Suprapubic skin (tissue), 4 donors: ENCODE data around the gene TECPR2. TPM values are rescaled to one million over a fixed set of nuclear protein-coding genes. Genes with fewer than 3 reads are reported as not detected.

ENCODE experiments used
- DNase-seq, 2 donors: peaks; one replicate each; pipeline ENCODE4 v3.0.0-alpha.2; 2019; ENCODE audit warnings: low spot score in 2 of 2
- H3K27ac ChIP-seq: fragments of 200-600 bp; sonication (generic); one replicate; pipeline ENCODE4 v1.5.1; 2019
- H3K27me3 ChIP-seq: fragments of 200-600 bp; sonication (generic); one replicate; pipeline ENCODE4 v1.5.1; 2019
- H3K36me3 ChIP-seq: fragments of 200-600 bp; sonication (generic); one replicate; pipeline ENCODE4 v1.5.1; 2019
- H3K4me1 ChIP-seq: fragments of 200-600 bp; sonication (generic); one replicate; pipeline ENCODE4 v1.5.1; 2019
- H3K4me3 ChIP-seq: fragments of 200-600 bp; sonication (generic); one replicate; pipeline ENCODE4 v1.5.1; 2019; ENCODE audit warnings: mild to moderate bottlenecking
- H3K9me3 ChIP-seq: fragments of 200-600 bp; sonication (generic); one replicate; pipeline ENCODE4 v1.5.1; 2019
- CTCF ChIP-seq, 2 donors: fragments of 200-600 bp in 1 of 2; fragments of 450-650 bp in 1 of 2; sonication (generic) in 1 of 2; IDR thresholded peaks; one replicate each; pipeline ENCODE4 v1.5.1; 2016 to 2019; ENCODE audit warnings: antibody characterized with exemption in 2 of 2, mild to moderate bottlenecking in 1 of 2, moderate library complexity in 1 of 2
- EP300 ChIP-seq: sonication (generic); formaldehyde crosslinking; IDR thresholded peaks from one replicate; pipeline ENCODE4 v1.6.1; 2017; ENCODE audit warnings: antibody characterized with exemption
- POLR2A ChIP-seq, 2 donors: fragments of 450-650 bp; IDR thresholded peaks; one replicate each; pipeline ENCODE4 v1.6.1; 2017; ENCODE audit warnings: antibody characterized with exemption in 2 of 2, mild to moderate bottlenecking in 2 of 2, moderate library complexity in 2 of 2
- POLR2AphosphoS5 ChIP-seq, 3 donors: sonication (generic); formaldehyde crosslinking; IDR thresholded peaks; one replicate each; pipeline ENCODE4 v1.6.1; 2017; ENCODE audit warnings: antibody characterized with exemption in 3 of 3
- WGBS: methylation state at CpG from one replicate; pipeline ENCODE4 v1.1.5; 2018; 5-methylcytosine and 5-hydroxymethylcytosine counted together
- total RNA-seq, 4 donors: library from RNA; depleted of rRNA; stranded (reverse); fragments of >200 nt; gene quantifications; one replicate each; pipeline ENCODE4 v1.1.0, GENCODE V29; 2016

Gene TECPR2
- total RNA-seq, 4 donors from 2014 or later = 12.1 to 22.6 (median 16.8) TPM

GRCh38 chr14:102503641-102504327 is 141.0 kb downstream of the TECPR2 start:
- Histone ChIP-seq H3K4me1 (peaks cover 40% of the 10 kb centered on the region), H3K27me3 (no peaks in the 10 kb centered on the region), H3K9me3 (no peaks in the 10 kb centered on the region), H3K27ac (no peak overlapping the region), H3K36me3 (peaks cover 18% of the 10 kb centered on the region), H3K4me3 (no peak overlapping the region)
- WGBS = 79% methylated on average over 11 of the region's 12 CpGs
- no peak for DNase-seq
- TF ChIP-seq EP300 (no peak), POLR2AphosphoS5 (IDR thresholded peaks at IDR 0.05) (no peak), POLR2A (IDR thresholded peaks at IDR 0.05) (no peak), CTCF (IDR thresholded peaks at IDR 0.05) (no peak)

- no peak overlapping the region for H3K27ac ChIP-seq
- WGBS = 93% methylated on average over 3 of the region's 18 CpGs
- peaks cover 11% of the 10 kb centered on the region for H3K36me3 ChIP-seq
Observed at GRCh38 chr14:102504328-102504999, 141.7 kb downstream of the TECPR2 start.

GRCh38 chr14:102505000-102505619 is 142.4 kb downstream of the TECPR2 start:
- no peak for DNase-seq
- peaks cover 11% of the 10 kb centered on the region for H3K36me3 ChIP-seq
- H3K9me3 ChIP-seq = no peaks in the 10 kb centered on the region
- 73% methylated on average over 3 of the region's 7 CpGs for WGBS
- TF ChIP-seq POLR2AphosphoS5 (IDR thresholded peaks at IDR 0.05) (no peak), EP300 (no peak), CTCF (IDR thresholded peaks at IDR 0.05) (no peak), POLR2A (IDR thresholded peaks at IDR 0.05) (no peak)
- H3K4me3 ChIP-seq = no peak overlapping the region
- H3K4me1 ChIP-seq = peaks cover 38% of the 10 kb centered on the region
- H3K27me3 ChIP-seq = no peaks in the 10 kb centered on the region
- no peak overlapping the region for H3K27ac ChIP-seq

More at GRCh38 chr14:102504328-102504999, 141.7 kb downstream of the TECPR2 start:
- Histone ChIP-seq H3K4me1 (peaks cover 42% of the 10 kb centered on the region), H3K9me3 (no peaks in the 10 kb centered on the region), H3K27me3 (no peaks in the 10 kb centered on the region), H3K4me3 (no peak overlapping the region)
- DNase-seq = no peak
- TF ChIP-seq CTCF (IDR thresholded peaks at IDR 0.05) (no peak), POLR2AphosphoS5 (IDR thresholded peaks at IDR 0.05) (no peak), EP300 (no peak), POLR2A (IDR thresholded peaks at IDR 0.05) (no peak)

- Histone ChIP-seq H3K4me3 (no peak overlapping the region), H3K27me3 (no peaks in the 10 kb centered on the region), H3K36me3 (peaks cover 11% of the 10 kb centered on the region), H3K9me3 (no peaks in the 10 kb centered on the region), H3K4me1 (peaks cover 38% of the 10 kb centered on the region), H3K27ac (no peak overlapping the region)
- TF ChIP-seq POLR2A (IDR thresholded peaks at IDR 0.05) (no peak), EP300 (no peak), POLR2AphosphoS5 (IDR thresholded peaks at IDR 0.05) (no peak), CTCF (IDR thresholded peaks at IDR 0.05) (no peak)
- DNase-seq = no peak
- WGBS = 92% methylated on average over 15 of the region's 19 CpGs
Observed at GRCh38 chr14:102505775-102506625, 143.3 kb downstream of the TECPR2 start.
